Measurements from ENCODE around the gene SPECC1.
A peak's percentile ranks its signal among the peaks of the same experiment; 100 is the strongest.
"Not testable (repeated sequence)": the region's sequence is repeated elsewhere in the genome, so short reads cannot be mapped to it uniquely, and the experiment has no call there.

Gene SPECC1

GRCh38 chr17:20190605-20191004, 181.4 kb downstream of the SPECC1 start:
- no peak for DNase-seq (ENCODE audit: low read depth)
- H3K4me3 ChIP-seq (ENCODE audit: control insufficient read depth, low read depth, low read length): no peak overlapping the region
- no peak for TF ChIP-seq CTCF (IDR thresholded peaks at IDR 0.05; ENCODE audit: control insufficient read depth, insufficient read depth, low read depth, low read length, missing control alignments)

- DNase-seq (ENCODE audit: low read depth): peak; percentile 82
- H3K4me3 ChIP-seq (ENCODE audit: control insufficient read depth, low read depth, low read length): no peak overlapping the region
- TF ChIP-seq CTCF (IDR thresholded peaks at IDR 0.05; ENCODE audit: control insufficient read depth, insufficient read depth, low read depth, low read length, missing control alignments): no peak
These were observed 181.9 kb downstream of the SPECC1 start for GRCh38 chr17:20191056-20191455.

- not testable (repeated sequence) for DNase-seq (ENCODE audit: low read depth)
These were observed 187.1 kb downstream of the SPECC1 start for GRCh38 chr17:20196286-20196685.

GRCh38 chr17:20197272-20197926, 188.2 kb downstream of the SPECC1 start:
- no peak overlapping the region for H3K4me3 ChIP-seq (ENCODE audit: control insufficient read depth, low read depth, low read length)
- no peak for TF ChIP-seq CTCF (IDR thresholded peaks at IDR 0.05; ENCODE audit: control insufficient read depth, insufficient read depth, low read depth, low read length, missing control alignments)
- no peak for DNase-seq (ENCODE audit: low read depth)

More at GRCh38 chr17:20196286-20196685, 187.1 kb downstream of the SPECC1 start:
- not testable (repeated sequence) for H3K4me3 ChIP-seq (ENCODE audit: control insufficient read depth, low read depth, low read length)

- no peak for TF ChIP-seq CTCF (IDR thresholded peaks at IDR 0.05; ENCODE audit: control insufficient read depth, insufficient read depth, low read depth, low read length, missing control alignments)
- H3K4me3 ChIP-seq (ENCODE audit: control insufficient read depth, low read depth, low read length): no peak overlapping the region
- no peak for DNase-seq (ENCODE audit: low read depth)
These were observed 191.0 kb downstream of the SPECC1 start for GRCh38 chr17:20200016-20200795.

GRCh38 chr17:20200865-20201458, 191.8 kb downstream of the SPECC1 start:
- no peak for DNase-seq (ENCODE audit: low read depth)
- no peak overlapping the region for H3K4me3 ChIP-seq (ENCODE audit: control insufficient read depth, low read depth, low read length)
- no peak for TF ChIP-seq CTCF (IDR thresholded peaks at IDR 0.05; ENCODE audit: control insufficient read depth, insufficient read depth, low read depth, low read length, missing control alignments)

GRCh38 chr17:20202141-20202621, 193.0 kb downstream of the SPECC1 start:
- TF ChIP-seq CTCF (IDR thresholded peaks at IDR 0.05; ENCODE audit: control insufficient read depth, insufficient read depth, low read depth, low read length, missing control alignments): no peak
- no peak for DNase-seq (ENCODE audit: low read depth)
- no peak overlapping the region for H3K4me3 ChIP-seq (ENCODE audit: control insufficient read depth, low read depth, low read length)

All from AG09309 (cell line).